SK-N-SH treated with all-trans-retinoic acid at 6 μM for 48 hours (cell line): ENCODE results near the gene POLR3A.

Experiments
- ARNTL ChIP-seq: fragments of 450-650 bp; formaldehyde crosslinking; IDR thresholded peaks from 2 replicates; pipeline ENCODE4 v1.5.0; 2020; ENCODE audit warnings: low read depth, mild to moderate bottlenecking, moderate library complexity, borderline replicate concordance
- BACH2 ChIP-seq: fragments of 250-450 bp; sonication (Bioruptor Pico); IDR thresholded peaks from 2 replicates; pipeline ENCODE4 v1.9.0; 2021; ENCODE audit warnings: mild to moderate bottlenecking, borderline replicate concordance
- CSDC2 ChIP-seq: fragments of 250-450 bp; sonication (Bioruptor Pico); IDR thresholded peaks from 2 replicates; pipeline ENCODE4 v1.5.0; 2020; ENCODE audit warnings: mild to moderate bottlenecking, moderate library complexity
- CSRNP3 ChIP-seq: fragments of 250-450 bp; sonication (Bioruptor Pico); IDR thresholded peaks from 2 replicates; pipeline ENCODE4 v1.5.1; 2021; ENCODE audit warnings: mild to moderate bottlenecking, moderate library complexity
- ISL1 ChIP-seq: fragments of 250-450 bp; sonication (Bioruptor Pico); IDR thresholded peaks from 2 replicates; pipeline ENCODE4 v2.1.2; 2022; ENCODE audit warnings: mild to moderate bottlenecking, moderate library complexity
- OSR1 ChIP-seq: fragments of 250-450 bp; sonication (Bioruptor Pico); IDR thresholded peaks from 2 replicates; pipeline ENCODE4 v1.8.0; 2022; ENCODE audit warnings: moderate library complexity, mild to moderate bottlenecking, inconsistent platforms
- TOX ChIP-seq: fragments of 250-450 bp; sonication (Bioruptor Pico); IDR thresholded peaks from 2 replicates; pipeline ENCODE4 v1.8.0; 2021; ENCODE audit warnings: mild to moderate bottlenecking, moderate library complexity, borderline replicate concordance
- ZNF565 ChIP-seq: fragments of 450-650 bp; formaldehyde crosslinking; conservative IDR thresholded peaks from 2 replicates; pipeline ENCODE4 v1.5.0; 2020; ENCODE audit warnings: low read depth, mild to moderate bottlenecking, moderate library complexity
- ZNF70 ChIP-seq: fragments of 450-650 bp; formaldehyde crosslinking; IDR thresholded peaks from 2 replicates; pipeline ENCODE4 v1.5.0; 2020; ENCODE audit warnings: mild to moderate bottlenecking, moderate library complexity
- TF ChIP-seq, protein P1 (sequence below): fragments of 250-450 bp; sonication (Bioruptor Pico); IDR thresholded peaks from 2 replicates; pipeline ENCODE4 v1.8.0; 2020; ENCODE audit warnings: mild to moderate bottlenecking, moderate library complexity, borderline replicate concordance

- no peak for TF ChIP-seq BACH2
- TF ChIP-seq OSR1 (CRISPR knock-in tag) = no peak
- no peak for TF ChIP-seq ZNF70 (CRISPR knock-in tag)
- no peak for TF ChIP-seq TOX (CRISPR knock-in tag)
- TF ChIP-seq, protein P1, sequence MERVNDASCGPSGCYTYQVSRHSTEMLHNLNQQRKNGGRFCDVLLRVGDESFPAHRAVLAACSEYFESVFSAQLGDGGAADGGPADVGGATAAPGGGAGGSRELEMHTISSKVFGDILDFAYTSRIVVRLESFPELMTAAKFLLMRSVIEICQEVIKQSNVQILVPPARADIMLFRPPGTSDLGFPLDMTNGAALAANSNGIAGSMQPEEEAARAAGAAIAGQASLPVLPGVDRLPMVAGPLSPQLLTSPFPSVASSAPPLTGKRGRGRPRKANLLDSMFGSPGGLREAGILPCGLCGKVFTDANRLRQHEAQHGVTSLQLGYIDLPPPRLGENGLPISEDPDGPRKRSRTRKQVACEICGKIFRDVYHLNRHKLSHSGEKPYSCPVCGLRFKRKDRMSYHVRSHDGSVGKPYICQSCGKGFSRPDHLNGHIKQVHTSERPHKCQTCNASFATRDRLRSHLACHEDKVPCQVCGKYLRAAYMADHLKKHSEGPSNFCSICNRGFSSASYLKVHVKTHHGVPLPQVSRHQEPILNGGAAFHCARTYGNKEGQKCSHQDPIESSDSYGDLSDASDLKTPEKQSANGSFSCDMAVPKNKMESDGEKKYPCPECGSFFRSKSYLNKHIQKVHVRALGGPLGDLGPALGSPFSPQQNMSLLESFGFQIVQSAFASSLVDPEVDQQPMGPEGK (CRISPR knock-in tag) = no peak
- no peak for TF ChIP-seq ARNTL (CRISPR knock-in tag)
- no peak for TF ChIP-seq CSDC2
- no peak for TF ChIP-seq ZNF565
- no peak for TF ChIP-seq ISL1 (CRISPR knock-in tag)
- TF ChIP-seq CSRNP3 = no peak
Measured at GRCh38 chr10:78066728-78067430, 37.6 kb upstream of the POLR3A start.
